Osteoblast (primary cell): Measurements from ENCODE around the gene DNAAF5. TPM values are rescaled to one million over a fixed set of nuclear protein-coding genes. Genes with fewer than 3 reads are reported as not detected.

Source experiments
- DNase-seq: peaks from one replicate; pipeline ENCODE4 v3.0.0; 2011; ENCODE audit warnings: low spot score, mixed read lengths; ENCODE audit not compliant: insufficient read length; ENCODE audit errors: missing footprints
- H2AFZ ChIP-seq: 2 replicates; pipeline ENCODE4 v1.6.0; 2011; ENCODE audit warnings: mild to moderate bottlenecking, low read length
- H3K27ac ChIP-seq: 2 replicates; pipeline ENCODE4 v1.5.1; 2011; ENCODE audit warnings: mild to moderate bottlenecking, low read depth, low read length, moderate library complexity
- H3K27me3 ChIP-seq: 2 replicates; pipeline ENCODE4 v1.6.0; 2012; ENCODE audit warnings: mild to moderate bottlenecking, control low read depth, inconsistent platforms, low read length, moderate library complexity; ENCODE audit not compliant: insufficient read depth
- H3K36me3 ChIP-seq: 2 replicates; pipeline ENCODE4 v1.5.1; 2011; ENCODE audit warnings: mild to moderate bottlenecking, low read length, control low read depth, moderate library complexity; ENCODE audit not compliant: insufficient read depth
- H3K4me1 ChIP-seq: 2 replicates; pipeline ENCODE4 v1.5.1; 2011; ENCODE audit warnings: mild to moderate bottlenecking, low read length, control low read depth, moderate library complexity; ENCODE audit not compliant: insufficient read depth
- H3K4me2 ChIP-seq: 2 replicates; pipeline ENCODE4 v1.6.0; 2011; ENCODE audit warnings: mild to moderate bottlenecking, low read length; ENCODE audit not compliant: insufficient read depth
- H3K4me3 ChIP-seq: fragments of 200-600 bp; sonication (generic); 3 replicates; pipeline ENCODE4 v1.5.1; 2012; ENCODE audit warnings: mild to moderate bottlenecking, low read length, inconsistent platforms; ENCODE audit not compliant: insufficient read depth
- H3K79me2 ChIP-seq: 2 replicates; pipeline ENCODE4 v1.6.0; 2012; ENCODE audit warnings: mild to moderate bottlenecking, low read length, control low read depth, inconsistent platforms; ENCODE audit not compliant: insufficient read depth
- H3K9me3 ChIP-seq: 2 replicates; pipeline ENCODE4 v1.5.1; 2011; ENCODE audit warnings: low read depth, low read length, control low read depth
- H4K20me1 ChIP-seq: 2 replicates; pipeline ENCODE4 v1.6.0; 2012; ENCODE audit warnings: mild to moderate bottlenecking, low read length, control low read depth; ENCODE audit not compliant: insufficient read depth
- total RNA-seq: library from RNA; depleted of rRNA; stranded (reverse); fragments of >200 nt; gene quantifications from 2 replicates; pipeline ENCODE4 v1.2.3, GENCODE V29; 2012
- TF ChIP-seq, protein P1 (sequence below): IDR thresholded peaks from 2 replicates; pipeline ENCODE4 v1.5.1; 2011; ENCODE audit warnings: mild to moderate bottlenecking, low read depth, low read length, moderate library complexity; ENCODE audit errors: extremely low read depth

The DNAAF5 gene
- total RNA-seq, 1 donor: 22.4 TPM

DNA sequence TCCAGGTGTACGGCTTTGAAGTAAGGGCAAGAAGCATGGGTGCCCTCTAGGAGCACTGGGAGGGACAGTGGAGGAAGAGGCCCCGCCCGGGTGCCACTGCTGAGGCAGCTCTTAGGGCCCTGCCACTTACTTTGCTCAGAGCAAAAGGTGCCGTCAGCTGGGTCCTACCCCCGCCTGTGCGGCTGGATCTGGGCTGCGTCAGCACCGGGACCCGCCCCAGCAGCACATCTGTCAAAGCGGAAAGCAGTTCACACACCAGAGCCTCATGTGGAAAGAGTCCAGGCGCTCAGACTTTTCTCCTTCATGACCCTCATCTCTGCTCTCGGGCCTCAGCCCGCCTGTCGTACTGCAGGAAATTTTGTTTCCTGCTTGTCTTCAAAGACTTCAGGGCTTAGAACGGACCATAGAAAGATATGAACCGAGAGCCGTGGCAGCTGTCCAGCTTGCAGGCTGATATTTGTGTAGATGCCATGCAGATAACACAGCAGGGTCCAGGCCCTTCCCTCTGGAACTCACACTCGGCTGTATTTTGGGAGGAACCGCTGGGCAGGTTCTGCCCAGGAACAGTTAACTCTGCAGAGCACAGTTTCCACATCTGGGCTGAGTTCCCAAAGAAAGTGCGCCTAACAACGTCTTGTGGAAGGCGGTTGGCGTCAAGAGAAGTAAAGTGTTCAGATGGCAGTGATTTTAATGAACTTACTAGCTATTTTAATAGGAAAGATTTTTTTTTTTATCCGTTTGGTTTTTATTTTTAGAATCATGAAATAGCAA is 44.9 kb downstream of the DNAAF5 start:
- no peak overlapping the region for H2AFZ ChIP-seq
- H3K27me3 ChIP-seq: no peaks in the 10 kb centered on the region
- peak; percentile 53 for DNase-seq
- no peaks in the 10 kb centered on the region for H4K20me1 ChIP-seq
- H3K9me3 ChIP-seq: no peaks in the 10 kb centered on the region
- H3K36me3 ChIP-seq: peaks cover 13% of the 10 kb centered on the region
- no peak overlapping the region for H3K4me2 ChIP-seq
- H3K27ac ChIP-seq: no peak overlapping the region
- TF ChIP-seq, protein P1, sequence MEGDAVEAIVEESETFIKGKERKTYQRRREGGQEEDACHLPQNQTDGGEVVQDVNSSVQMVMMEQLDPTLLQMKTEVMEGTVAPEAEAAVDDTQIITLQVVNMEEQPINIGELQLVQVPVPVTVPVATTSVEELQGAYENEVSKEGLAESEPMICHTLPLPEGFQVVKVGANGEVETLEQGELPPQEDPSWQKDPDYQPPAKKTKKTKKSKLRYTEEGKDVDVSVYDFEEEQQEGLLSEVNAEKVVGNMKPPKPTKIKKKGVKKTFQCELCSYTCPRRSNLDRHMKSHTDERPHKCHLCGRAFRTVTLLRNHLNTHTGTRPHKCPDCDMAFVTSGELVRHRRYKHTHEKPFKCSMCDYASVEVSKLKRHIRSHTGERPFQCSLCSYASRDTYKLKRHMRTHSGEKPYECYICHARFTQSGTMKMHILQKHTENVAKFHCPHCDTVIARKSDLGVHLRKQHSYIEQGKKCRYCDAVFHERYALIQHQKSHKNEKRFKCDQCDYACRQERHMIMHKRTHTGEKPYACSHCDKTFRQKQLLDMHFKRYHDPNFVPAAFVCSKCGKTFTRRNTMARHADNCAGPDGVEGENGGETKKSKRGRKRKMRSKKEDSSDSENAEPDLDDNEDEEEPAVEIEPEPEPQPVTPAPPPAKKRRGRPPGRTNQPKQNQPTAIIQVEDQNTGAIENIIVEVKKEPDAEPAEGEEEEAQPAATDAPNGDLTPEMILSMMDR: no peak
- no peak overlapping the region for H3K4me3 ChIP-seq
- no peaks in the 10 kb centered on the region for H3K4me1 ChIP-seq
- no peaks in the 10 kb centered on the region for H3K79me2 ChIP-seq

DNA sequence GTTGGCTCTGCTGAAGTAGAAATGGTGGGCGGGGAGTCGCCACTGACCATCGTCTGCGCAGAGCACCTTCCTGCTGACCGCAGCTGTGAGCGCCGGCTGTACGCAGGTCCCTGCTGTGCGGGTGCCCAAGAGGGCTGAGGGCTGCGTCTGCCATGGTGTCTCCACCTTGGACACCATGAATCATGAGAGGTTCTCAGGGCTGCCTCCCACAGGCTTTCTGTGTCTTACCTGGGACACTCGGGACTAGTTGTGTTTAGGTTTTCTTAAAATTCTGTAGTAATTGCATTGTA is 45.5 kb downstream of the DNAAF5 start:
- no peaks in the 10 kb centered on the region for H3K27me3 ChIP-seq
- DNase-seq: no peak
- H2AFZ ChIP-seq: no peak overlapping the region
- H3K27ac ChIP-seq: no peak overlapping the region
- H4K20me1 ChIP-seq: no peaks in the 10 kb centered on the region
- H3K9me3 ChIP-seq: no peaks in the 10 kb centered on the region
- TF ChIP-seq, protein P1: no peak
- no peaks in the 10 kb centered on the region for H3K79me2 ChIP-seq
- no peak overlapping the region for H3K4me2 ChIP-seq
- H3K36me3 ChIP-seq: peaks cover 13% of the 10 kb centered on the region
- H3K4me1 ChIP-seq: no peaks in the 10 kb centered on the region
- no peak overlapping the region for H3K4me3 ChIP-seq

DNA sequence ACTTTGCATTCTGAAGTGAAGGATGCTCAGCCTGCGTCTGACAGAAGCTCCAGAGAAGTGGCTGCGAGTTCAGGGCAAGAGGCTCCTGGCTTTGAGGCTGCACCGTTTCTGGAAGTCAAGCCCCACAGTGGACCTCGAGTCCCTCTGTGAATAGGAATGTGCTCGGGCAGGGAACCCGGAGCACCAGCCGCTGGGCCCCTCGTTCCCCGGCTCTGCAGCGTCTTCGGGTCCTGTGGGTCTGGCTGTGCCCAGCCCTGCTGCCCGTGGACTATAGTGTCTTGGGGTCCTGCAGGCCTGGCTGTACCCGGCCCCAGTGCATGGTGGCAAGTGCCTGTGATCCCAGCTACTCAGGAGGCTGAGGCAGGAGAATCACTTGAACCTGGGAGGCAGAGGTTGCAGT is 45.9 kb downstream of the DNAAF5 start:
- Histone ChIP-seq H3K27ac (no peak overlapping the region), H3K4me2 (no peak overlapping the region), H3K36me3 (peaks cover 13% of the 10 kb centered on the region)

DNA sequence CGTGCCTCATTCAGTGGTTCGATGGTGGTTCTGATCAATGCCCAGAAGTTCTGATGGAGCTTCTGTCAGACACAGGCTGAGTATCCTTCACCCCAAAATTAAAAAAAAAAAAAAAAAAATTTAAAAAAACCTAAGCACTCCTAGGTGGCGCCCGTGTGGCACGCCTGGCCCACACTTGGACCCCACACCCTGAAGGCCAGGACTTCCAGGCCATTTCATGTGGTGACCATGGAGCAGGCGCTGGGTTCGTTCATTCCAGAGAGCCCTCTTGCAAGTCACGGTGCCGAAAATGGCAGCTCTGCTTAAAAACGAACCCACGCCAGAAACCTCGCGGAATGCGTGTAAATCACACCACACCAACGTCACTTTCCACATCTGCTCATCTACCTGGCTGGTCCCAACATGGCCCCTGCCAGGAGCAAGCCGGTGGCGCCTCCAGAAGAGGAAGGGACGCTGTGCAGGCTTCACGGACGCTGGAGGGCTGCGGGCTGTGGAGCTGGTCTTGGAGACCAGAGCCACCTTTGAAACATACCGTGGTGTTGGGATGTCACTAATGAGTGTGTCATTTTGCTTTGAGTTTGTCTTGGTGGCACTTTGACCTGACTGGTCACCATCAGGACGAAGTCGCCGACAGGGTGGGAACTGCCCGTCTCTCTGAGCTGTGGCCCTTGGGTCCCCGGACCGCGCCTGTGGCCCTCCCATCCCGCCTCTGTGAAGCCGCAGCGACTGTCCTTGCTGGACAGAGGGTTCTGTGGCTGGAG is 46.5 kb downstream of the DNAAF5 start:
- no peak overlapping the region for H2AFZ ChIP-seq
- no peak overlapping the region for H3K27ac ChIP-seq
- no peak overlapping the region for H3K4me2 ChIP-seq
- no peaks in the 10 kb centered on the region for H3K27me3 ChIP-seq
- TF ChIP-seq, protein P1: no peak
- peak; percentile 71 for DNase-seq
- no peaks in the 10 kb centered on the region for H3K79me2 ChIP-seq
- H3K4me3 ChIP-seq: no peak overlapping the region
- H3K36me3 ChIP-seq: peaks cover 13% of the 10 kb centered on the region
- no peaks in the 10 kb centered on the region for H3K9me3 ChIP-seq
- H4K20me1 ChIP-seq: no peaks in the 10 kb centered on the region
- H3K4me1 ChIP-seq: no peaks in the 10 kb centered on the region

More for the DNA sequence above, 45.9 kb downstream of the DNAAF5 start:
- Histone ChIP-seq H3K27me3 (no peaks in the 10 kb centered on the region), H3K9me3 (no peaks in the 10 kb centered on the region), H3K4me3 (no peak overlapping the region), H3K4me1 (no peaks in the 10 kb centered on the region), H2AFZ (no peak overlapping the region), H4K20me1 (no peaks in the 10 kb centered on the region), H3K79me2 (no peaks in the 10 kb centered on the region)
- DNase-seq: peak; percentile 51
- TF ChIP-seq, protein P1: no peak
